ENCODE data around the gene UCK2. TPM values are rescaled to one million over a fixed set of nuclear protein-coding genes. Genes with fewer than 3 reads are reported as not detected.

Gene UCK2
- total RNA-seq, 1 donor from 2014 or later: 8.1 TPM

- peak; percentile 56 for DNase-seq (ENCODE audit: low spot score)
- peak; percentile 81 for ATAC-seq
Observed at GRCh38 chr1:165928075-165928731, 100.8 kb downstream of the UCK2 start.

GRCh38 chr1:165930961-165931360 is 103.5 kb downstream of the UCK2 start:
- ATAC-seq: no peak
- DNase-seq (ENCODE audit: low spot score): no peak

GRCh38 chr1:165933446-165934170 is 106.2 kb downstream of the UCK2 start:
- DNase-seq (ENCODE audit: low spot score) (no peak), ATAC-seq (no peak)

GRCh38 chr1:165936542-165936941 is 109.1 kb downstream of the UCK2 start:
- no peak for ATAC-seq
- DNase-seq (ENCODE audit: low spot score): no peak

DNA sequence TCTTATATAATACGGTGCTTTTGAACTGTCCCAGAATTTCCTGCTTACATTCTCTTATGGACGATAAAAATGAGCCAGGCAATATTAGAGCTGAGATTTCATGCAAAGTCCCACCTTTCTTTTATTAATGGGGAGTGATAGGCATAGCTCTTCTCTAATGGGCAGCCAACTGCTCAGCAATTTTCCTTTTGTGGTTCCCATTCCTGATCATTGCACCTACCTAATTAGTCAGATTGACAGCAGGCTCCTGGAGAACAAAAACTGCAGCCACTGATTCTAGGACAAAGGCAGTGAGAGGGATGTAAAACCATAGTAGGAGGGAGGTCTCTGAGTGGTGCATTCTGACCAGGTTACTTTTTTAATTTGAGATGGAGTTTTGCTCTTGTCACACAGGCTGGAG is 110.4 kb downstream of the UCK2 start:
- no peak for DNase-seq (ENCODE audit: low spot score)
- no peak for ATAC-seq

DNA sequence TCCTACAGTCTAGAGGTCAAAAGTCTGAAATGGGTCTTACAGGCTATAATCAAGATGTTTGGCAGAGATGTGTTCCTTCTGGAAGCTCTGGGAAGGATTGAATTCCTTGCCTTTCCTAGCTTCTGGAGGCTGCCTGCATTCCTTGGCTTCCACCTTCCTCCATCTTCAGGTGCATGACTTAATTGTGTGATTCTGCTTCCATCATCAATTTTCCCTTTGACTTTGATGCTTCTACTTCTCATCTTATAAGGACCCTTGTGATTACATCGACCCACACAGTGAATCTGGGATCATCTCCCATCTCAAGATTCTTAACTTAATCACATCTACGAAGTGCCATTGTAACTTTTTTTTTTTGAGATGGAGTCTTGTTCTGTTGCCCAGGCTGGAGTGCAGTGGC is 111.4 kb downstream of the UCK2 start:
- ATAC-seq (no peak), DNase-seq (ENCODE audit: low spot score) (no peak)

DNA sequence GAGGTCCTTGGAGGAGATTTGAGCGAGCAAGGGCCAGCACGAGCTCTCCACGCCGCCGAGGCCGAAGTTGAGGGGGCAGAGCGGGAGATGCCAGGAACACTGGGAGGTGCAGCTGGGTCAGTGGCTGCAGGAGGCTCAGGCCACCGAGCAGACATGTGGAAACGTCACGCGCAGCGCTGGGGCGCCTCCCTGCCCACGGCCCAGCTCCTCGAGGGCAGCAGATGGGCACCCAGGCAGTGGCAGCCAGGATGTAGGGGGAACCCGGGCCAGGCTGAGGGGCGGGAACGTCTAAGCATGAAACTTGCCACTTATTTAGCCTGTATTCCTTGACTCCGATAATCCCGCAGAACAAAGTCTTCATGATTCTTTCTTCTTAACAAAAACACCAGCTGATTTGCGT is 114.1 kb downstream of the UCK2 start:
- DNase-seq (ENCODE audit: low spot score) (no peak), ATAC-seq (no peak)

- ATAC-seq: no peak
- no peak for DNase-seq (ENCODE audit: low spot score)
Observed at GRCh38 chr1:165942062-165942461, 114.6 kb downstream of the UCK2 start.

DNA sequence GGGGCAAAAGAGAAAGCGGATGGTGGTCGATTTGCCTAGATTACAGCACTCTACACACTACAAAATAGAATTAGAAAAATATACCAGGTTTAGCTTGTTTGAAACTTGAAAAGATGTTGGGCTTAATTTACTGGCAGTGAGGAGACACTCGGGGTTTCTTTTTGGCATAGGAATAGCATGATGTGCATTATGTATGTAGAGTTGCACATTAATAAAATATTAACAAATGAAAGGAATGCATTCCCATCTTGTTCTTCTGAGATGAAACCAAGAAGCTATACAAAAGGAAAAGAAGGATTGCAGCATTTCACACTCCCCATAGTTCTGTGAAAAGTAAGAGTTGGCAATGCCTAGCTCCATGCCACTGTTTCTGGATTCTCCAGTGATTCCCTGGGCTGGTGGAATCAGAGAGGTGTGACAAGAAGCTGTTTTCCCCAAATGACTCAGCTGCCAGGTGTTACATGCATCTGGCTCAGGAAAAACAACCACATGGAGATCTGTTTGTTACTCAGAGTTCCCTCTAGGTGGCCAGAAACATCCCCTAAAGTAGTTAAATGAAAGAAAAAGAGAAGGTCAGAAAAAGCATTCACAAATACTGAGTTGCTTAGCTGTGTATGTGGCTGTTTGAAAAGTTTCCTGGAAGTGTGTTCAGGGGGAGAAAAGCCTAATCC is 115.6 kb downstream of the UCK2 start:
- ATAC-seq (no peak), DNase-seq (ENCODE audit: low spot score) (no peak)

GRCh38 chr1:165945911-165946310 is 118.5 kb downstream of the UCK2 start:
- no peak for ATAC-seq
- DNase-seq (ENCODE audit: low spot score): no peak

DNA sequence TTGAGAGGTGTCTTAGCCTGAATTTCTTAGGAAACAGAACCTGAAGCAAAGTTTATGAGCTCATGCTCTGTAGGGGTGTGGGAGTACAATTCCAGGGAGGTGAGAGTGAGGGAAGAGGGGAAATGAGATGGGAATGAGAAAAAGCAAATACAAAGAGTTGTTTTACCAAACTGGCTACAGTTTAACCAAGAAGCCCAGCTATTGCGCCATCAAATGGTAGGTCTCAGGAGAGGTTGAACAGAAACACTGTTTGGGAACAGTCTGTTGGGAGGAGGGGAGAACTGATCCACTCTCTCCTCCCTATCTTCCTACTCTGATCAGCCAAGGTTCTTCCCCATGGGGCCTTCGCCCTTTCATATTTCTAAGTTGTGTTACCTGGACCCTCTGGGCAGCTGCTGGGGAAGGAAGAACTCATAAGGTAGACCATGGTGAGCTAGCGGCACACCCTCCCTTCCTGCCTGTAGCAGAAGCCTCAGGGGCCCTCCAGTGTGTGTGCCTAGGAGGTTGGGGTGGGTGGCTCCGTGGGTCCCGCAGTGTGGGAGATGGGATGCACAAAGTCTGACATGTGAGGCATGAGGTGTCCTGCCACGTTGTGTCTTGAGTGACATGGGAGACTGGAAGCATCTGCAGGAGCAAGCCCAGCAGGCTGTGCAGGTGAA is 120.5 kb downstream of the UCK2 start:
- no peak for ATAC-seq
- no peak for DNase-seq (ENCODE audit: low spot score)

- ATAC-seq (peak; percentile 27), DNase-seq (ENCODE audit: low spot score) (no peak)
Observed at GRCh38 chr1:165949335-165950130, 122.1 kb downstream of the UCK2 start.

GRCh38 chr1:165954940-165955339 is 127.5 kb downstream of the UCK2 start:
- ATAC-seq: no peak
- DNase-seq (ENCODE audit: low spot score): no peak

DNA sequence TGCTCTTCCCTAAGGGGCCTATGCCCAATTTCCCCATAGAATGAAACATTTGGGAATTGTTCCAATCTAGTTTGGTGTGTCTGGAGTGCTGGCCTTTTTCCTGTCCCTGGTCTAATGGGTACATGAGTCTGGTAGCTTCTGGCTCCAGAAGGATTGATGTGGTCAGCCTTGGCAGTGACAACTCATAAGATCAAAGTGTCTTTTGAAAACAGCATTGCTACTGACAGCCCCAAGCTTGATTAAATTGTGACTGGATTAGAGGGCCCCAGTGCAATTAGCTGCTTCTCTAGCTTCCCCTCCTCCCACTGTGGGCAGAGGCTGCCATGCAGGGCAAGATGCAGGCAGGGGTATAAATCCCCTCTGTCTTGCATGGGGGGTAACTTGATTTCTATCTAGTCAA is 130.9 kb downstream of the UCK2 start:
- DNase-seq (ENCODE audit: low spot score) (no peak), ATAC-seq (no peak)

DNA sequence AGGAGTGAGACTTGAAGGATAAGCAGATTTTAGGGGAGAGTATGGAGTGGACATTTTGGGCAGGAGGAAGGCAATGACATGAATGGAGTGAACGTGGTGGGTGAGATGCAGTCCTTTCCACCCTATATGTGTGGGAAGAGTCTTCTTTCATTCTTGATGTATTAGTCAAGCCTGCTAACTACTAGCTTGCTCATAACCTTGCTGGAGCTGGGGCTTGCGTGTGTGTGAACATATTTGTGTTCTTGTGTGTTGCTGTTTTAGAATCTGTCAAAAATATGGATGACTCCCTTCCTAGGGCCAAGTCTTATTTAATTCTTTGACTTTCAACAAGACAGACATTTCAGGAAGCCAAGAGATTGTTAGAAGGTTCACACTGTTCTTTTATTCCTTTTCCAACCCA is 132.7 kb downstream of the UCK2 start:
- no peak for DNase-seq (ENCODE audit: low spot score)
- ATAC-seq: no peak

DNA sequence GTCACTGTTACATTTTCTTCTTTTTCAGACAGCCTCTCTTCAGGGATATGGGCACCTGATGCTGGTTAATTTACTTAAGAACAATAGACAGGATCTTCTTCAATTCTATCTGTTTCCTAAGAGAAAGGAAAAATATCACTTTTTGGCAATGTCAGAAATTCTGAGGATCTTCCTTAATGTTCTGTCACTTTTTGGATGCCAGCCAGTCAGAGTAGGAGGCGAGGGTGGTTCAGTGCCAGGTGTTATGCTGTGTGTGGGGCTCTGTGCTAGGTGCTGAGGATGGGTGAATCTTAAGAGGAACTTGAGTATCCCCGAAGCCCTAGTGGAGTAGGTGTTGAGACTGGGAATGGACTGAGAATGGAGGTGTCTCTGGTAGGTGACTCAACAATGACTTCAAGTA is 133.5 kb downstream of the UCK2 start:
- ATAC-seq (no peak), DNase-seq (ENCODE audit: low spot score) (no peak)

Other genes starting within 250 kb of the UCK2 start
- 79.8 TPM for gene MGST3, start 196.4 kb upstream of the UCK2 start, total RNA-seq
- 104 TPM for gene ALDH9A1, start 129.1 kb upstream of the UCK2 start, total RNA-seq
- 71.0 TPM for gene TMCO1, start 58.7 kb upstream of the UCK2 start, total RNA-seq